ENCODE data around the gene PLEKHA8.
"Not testable (repeated sequence)": the region's sequence is repeated elsewhere in the genome, so short reads cannot be mapped to it uniquely, and the experiment has no call there.

DNA sequence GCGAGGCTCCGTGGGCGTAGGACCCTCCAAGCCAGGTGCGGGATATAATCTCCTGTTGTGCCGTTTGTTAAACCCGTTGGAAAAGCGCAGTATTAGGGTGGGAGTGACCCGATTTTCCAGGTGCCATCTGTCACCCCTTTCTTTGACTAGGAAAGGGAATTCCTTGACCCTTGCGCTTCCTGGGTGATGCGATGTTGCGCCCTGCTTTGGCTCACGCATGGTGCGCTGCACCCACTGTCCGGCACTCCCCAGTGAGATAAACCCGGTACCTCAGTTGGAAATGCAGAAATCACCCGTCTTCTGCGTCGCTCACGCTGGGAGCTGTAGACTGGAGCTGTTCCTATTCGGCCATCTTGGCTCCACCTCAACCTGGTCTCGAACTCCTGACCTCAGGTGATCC, 70.4 kb downstream of the PLEKHA8 start:
- not testable (repeated sequence) for TF ChIP-seq CTCF (IDR thresholded peaks at IDR 0.05 in 8 of 11, conservative IDR thresholded peaks at IDR 0.05 in 3 of 11); POLR2AphosphoS5 (IDR thresholded peaks at IDR 0.05); POLR2A (IDR thresholded peaks at IDR 0.05)
